CD4-positive, alpha-beta T cell treated with Interleukin-15 for 4 hours (primary cell): ENCODE results near the gene SPOCK1.

ENCODE experiments used
- DNase-seq: peaks from one replicate; pipeline ENCODE4 v3.0.0-alpha.2; 2020; ENCODE audit warnings: low spot score

Gene SPOCK1

GRCh38 chr5:137221943-137222342, 277.2 kb downstream of the SPOCK1 start:
- DNase-seq: no peak

GRCh38 chr5:137220523-137220927, 278.6 kb downstream of the SPOCK1 start:
- no peak for DNase-seq

- no peak for DNase-seq
Observed at GRCh38 chr5:137218896-137219295, 280.2 kb downstream of the SPOCK1 start.

- DNase-seq: no peak
Observed at GRCh38 chr5:137218471-137218870, 280.7 kb downstream of the SPOCK1 start.

- no peak for DNase-seq
Observed at GRCh38 chr5:137217599-137218200, 281.4 kb downstream of the SPOCK1 start.

- no peak for DNase-seq
Observed at GRCh38 chr5:137216976-137217598, 282.0 kb downstream of the SPOCK1 start.

GRCh38 chr5:137215780-137216179, 283.3 kb downstream of the SPOCK1 start:
- no peak for DNase-seq

GRCh38 chr5:137215261-137215660, 283.9 kb downstream of the SPOCK1 start:
- no peak for DNase-seq

- no peak for DNase-seq
Observed at GRCh38 chr5:137214446-137215189, 284.5 kb downstream of the SPOCK1 start.

- DNase-seq: no peak
Observed at GRCh38 chr5:137212471-137212870, 286.7 kb downstream of the SPOCK1 start.

- no peak for DNase-seq
Observed at GRCh38 chr5:137209232-137209809, 289.8 kb downstream of the SPOCK1 start.

GRCh38 chr5:137207023-137207760, 291.9 kb downstream of the SPOCK1 start:
- no peak for DNase-seq

- no peak for DNase-seq
Observed at GRCh38 chr5:137206030-137206715, 293.0 kb downstream of the SPOCK1 start.

- DNase-seq: no peak
Observed at GRCh38 chr5:137205231-137206027, 293.7 kb downstream of the SPOCK1 start.

- DNase-seq: no peak
Observed at GRCh38 chr5:137203011-137203632, 296.0 kb downstream of the SPOCK1 start.

- DNase-seq: no peak
Observed at GRCh38 chr5:137201876-137202275, 297.2 kb downstream of the SPOCK1 start.

- DNase-seq: no peak
Observed at GRCh38 chr5:137200906-137201700, 298.0 kb downstream of the SPOCK1 start.

GRCh38 chr5:137199966-137200365, 299.2 kb downstream of the SPOCK1 start:
- no peak for DNase-seq

GRCh38 chr5:137199201-137199600, 299.9 kb downstream of the SPOCK1 start:
- DNase-seq: no peak

GRCh38 chr5:137195483-137195882, 303.6 kb downstream of the SPOCK1 start:
- no peak for DNase-seq
